GM04503 (cell line): Measurements from ENCODE around the gene MRPL32.

Source experiments
- DNase-seq: peaks from one replicate; pipeline ENCODE4 v3.0.0-alpha.2; 2012; ENCODE audit warnings: low read depth

Gene MRPL32

GRCh38 chr7:42964849-42965805, 33.0 kb downstream of the MRPL32 start:
- no peak for DNase-seq

GRCh38 chr7:42967391-42967790, 35.2 kb downstream of the MRPL32 start:
- no peak for DNase-seq

GRCh38 chr7:42972699-42973500, 40.7 kb downstream of the MRPL32 start:
- peak; percentile 98 for DNase-seq

GRCh38 chr7:42976371-42976770, 44.2 kb downstream of the MRPL32 start:
- DNase-seq: no peak

- no peak for DNase-seq
These were observed 46.3 kb downstream of the MRPL32 start for GRCh38 chr7:42978496-42978895.

GRCh38 chr7:42980084-42980483, 47.9 kb downstream of the MRPL32 start:
- no peak for DNase-seq

GRCh38 chr7:42980514-42980913, 48.3 kb downstream of the MRPL32 start:
- no peak for DNase-seq

- no peak for DNase-seq
These were observed 49.4 kb downstream of the MRPL32 start for GRCh38 chr7:42981601-42982000.

- DNase-seq: no peak
These were observed 50.5 kb downstream of the MRPL32 start for GRCh38 chr7:42982604-42983115.

- no peak for DNase-seq
These were observed 52.0 kb downstream of the MRPL32 start for GRCh38 chr7:42984137-42984536.

- no peak for DNase-seq
These were observed 54.0 kb downstream of the MRPL32 start for GRCh38 chr7:42986213-42986612.

- no peak for DNase-seq
These were observed 54.6 kb downstream of the MRPL32 start for GRCh38 chr7:42986781-42987248.
